ENCODE data around the gene PRM1. TPM values are rescaled to one million over a fixed set of nuclear protein-coding genes. Genes with fewer than 3 reads are reported as not detected.

The PRM1 gene
- total RNA-seq, 1 experiment from 2014 or later: not detected

DNA sequence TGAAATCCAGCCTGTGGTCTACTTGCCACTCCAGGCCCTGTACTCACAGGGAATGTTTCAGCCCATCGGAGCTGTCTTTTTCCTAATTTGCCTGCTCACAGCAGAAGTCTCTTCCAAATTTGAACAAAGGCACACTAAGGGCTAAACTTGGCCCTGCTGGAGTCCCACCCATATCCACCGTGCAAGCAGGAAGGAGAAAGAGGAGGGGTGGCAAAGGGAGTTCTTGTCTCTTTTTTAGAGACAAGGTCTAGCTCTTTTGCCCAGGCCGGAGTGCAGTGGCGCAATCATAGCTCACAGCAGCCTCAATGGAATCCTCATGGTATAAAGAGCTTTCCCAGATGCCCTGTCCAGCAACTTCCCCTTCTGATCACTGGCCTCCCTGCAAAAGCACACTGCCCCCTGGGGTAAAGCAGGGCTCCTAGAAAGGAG lies 2.7 kb upstream of the PRM1 start:
- ChIA-PET POLR2A (interaction anchor here (0.6 kb wide), 1 partner anchor 628 kb away, joined by 3 read pairs; no protein-coding TSS in a partner anchor), CTCF (no interaction called here)
- TF ChIP-seq TCF7L2 (IDR thresholded peaks at IDR 0.05; ENCODE audit: low read depth, low read length): no peak
- TF ChIP-seq, protein P1, sequence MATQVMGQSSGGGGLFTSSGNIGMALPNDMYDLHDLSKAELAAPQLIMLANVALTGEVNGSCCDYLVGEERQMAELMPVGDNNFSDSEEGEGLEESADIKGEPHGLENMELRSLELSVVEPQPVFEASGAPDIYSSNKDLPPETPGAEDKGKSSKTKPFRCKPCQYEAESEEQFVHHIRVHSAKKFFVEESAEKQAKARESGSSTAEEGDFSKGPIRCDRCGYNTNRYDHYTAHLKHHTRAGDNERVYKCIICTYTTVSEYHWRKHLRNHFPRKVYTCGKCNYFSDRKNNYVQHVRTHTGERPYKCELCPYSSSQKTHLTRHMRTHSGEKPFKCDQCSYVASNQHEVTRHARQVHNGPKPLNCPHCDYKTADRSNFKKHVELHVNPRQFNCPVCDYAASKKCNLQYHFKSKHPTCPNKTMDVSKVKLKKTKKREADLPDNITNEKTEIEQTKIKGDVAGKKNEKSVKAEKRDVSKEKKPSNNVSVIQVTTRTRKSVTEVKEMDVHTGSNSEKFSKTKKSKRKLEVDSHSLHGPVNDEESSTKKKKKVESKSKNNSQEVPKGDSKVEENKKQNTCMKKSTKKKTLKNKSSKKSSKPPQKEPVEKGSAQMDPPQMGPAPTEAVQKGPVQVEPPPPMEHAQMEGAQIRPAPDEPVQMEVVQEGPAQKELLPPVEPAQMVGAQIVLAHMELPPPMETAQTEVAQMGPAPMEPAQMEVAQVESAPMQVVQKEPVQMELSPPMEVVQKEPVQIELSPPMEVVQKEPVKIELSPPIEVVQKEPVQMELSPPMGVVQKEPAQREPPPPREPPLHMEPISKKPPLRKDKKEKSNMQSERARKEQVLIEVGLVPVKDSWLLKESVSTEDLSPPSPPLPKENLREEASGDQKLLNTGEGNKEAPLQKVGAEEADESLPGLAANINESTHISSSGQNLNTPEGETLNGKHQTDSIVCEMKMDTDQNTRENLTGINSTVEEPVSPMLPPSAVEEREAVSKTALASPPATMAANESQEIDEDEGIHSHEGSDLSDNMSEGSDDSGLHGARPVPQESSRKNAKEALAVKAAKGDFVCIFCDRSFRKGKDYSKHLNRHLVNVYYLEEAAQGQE (IDR thresholded peaks at IDR 0.05; ENCODE audit: insufficient read depth in 1 of 2, low read depth in 2 of 2, low read length in 1 of 2): 0 out of 4 replicates have a peak, but pooled peaks of 1 of the 2 experiments have one; percentile 16

DNA sequence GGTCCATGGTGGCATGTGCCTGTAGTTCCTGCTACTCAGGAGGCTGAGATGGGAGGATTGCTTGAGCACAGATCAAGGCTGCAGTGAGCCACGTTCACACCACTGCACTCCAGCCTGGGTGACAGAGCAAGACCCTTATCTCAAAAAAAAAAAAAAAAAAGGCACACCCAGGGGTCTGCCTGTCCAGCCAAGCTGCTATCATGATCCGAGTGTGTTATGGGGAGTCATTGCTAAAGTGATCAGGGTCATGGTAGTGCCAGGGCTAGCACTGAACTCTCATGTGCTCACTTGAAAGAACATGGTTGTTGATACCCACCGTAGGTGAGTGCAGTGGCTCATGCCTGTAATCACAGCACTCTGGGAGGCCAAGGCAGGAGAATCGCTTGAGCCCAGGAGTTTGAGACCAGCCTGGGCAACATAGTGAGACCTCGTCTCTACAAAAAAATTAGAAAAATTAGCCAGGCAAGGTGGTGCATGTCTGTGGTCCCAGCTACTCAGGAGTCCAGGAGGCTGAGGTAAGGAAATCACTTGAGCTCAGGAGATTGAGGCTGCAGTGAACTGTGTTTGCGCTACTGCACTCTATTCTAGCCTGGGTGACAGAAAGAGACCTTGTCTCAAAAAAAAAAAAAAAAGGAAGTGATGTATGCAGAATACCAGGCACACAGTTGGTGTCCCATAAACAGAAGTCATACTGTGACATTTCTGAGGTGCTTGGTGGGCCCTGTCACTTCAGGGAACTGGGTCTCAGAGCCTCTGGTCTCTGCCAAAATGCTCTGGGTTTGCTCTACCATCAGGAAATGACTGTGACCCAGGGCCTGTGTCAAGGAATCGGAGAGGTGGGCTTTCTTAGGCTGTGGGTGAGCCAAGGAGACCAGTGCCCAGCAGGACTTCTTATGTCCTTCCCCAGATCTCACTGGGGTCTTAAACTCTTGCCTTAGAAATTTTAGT lies 2.2 kb downstream of the PRM1 start:
- H3K4me3 ChIP-seq (ENCODE audit: low read depth in 2 of 2, low read length in 2 of 2): no peak overlapping the region
- POLR2A ChIA-PET: no interaction called here
- in situ Hi-C loops (cut with HindIII; ENCODE audit: low pct_unique_long_range_greater_than_20kb, low sequenced_read_pairs) (no loop called here), intact Hi-C loops (cut with micrococcal nuclease; ENCODE audit: unreplicated experiment) (no loop called here)
- no peaks in the 10 kb centered on the region for H3K36me3 ChIP-seq (ENCODE audit: control insufficient read depth, insufficient read depth, low read length)
- H3K4me1 ChIP-seq (ENCODE audit: control insufficient read depth, insufficient read depth, low read length): peaks cover 3% of the 10 kb centered on the region
- ATAC-seq (no peak), DNase-seq (ENCODE audit: low read depth, low spot score) (no peak)
- H3K27ac ChIP-seq (ENCODE audit: low read length): no peak overlapping the region
- CTCF ChIA-PET: no interaction called here
- H3K27me3 ChIP-seq (ENCODE audit: control insufficient read depth, insufficient read depth, low read length): no peaks in the 10 kb centered on the region
- no TSS peak for BruUV-seq (replicated peaks)
- TF ChIP-seq, protein P2, sequence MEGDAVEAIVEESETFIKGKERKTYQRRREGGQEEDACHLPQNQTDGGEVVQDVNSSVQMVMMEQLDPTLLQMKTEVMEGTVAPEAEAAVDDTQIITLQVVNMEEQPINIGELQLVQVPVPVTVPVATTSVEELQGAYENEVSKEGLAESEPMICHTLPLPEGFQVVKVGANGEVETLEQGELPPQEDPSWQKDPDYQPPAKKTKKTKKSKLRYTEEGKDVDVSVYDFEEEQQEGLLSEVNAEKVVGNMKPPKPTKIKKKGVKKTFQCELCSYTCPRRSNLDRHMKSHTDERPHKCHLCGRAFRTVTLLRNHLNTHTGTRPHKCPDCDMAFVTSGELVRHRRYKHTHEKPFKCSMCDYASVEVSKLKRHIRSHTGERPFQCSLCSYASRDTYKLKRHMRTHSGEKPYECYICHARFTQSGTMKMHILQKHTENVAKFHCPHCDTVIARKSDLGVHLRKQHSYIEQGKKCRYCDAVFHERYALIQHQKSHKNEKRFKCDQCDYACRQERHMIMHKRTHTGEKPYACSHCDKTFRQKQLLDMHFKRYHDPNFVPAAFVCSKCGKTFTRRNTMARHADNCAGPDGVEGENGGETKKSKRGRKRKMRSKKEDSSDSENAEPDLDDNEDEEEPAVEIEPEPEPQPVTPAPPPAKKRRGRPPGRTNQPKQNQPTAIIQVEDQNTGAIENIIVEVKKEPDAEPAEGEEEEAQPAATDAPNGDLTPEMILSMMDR (IDR thresholded peaks at IDR 0.05): no peak
- no peaks in the 10 kb centered on the region for H3K9me3 ChIP-seq (ENCODE audit: control insufficient read depth, insufficient read depth, low read depth, low read length)

More for the DNA sequence above, 2.7 kb upstream of the PRM1 start:
- no TSS peak for BruUV-seq (replicated peaks)
- ATAC-seq (no peak), DNase-seq (ENCODE audit: low read depth, low spot score) (no peak)
- in situ Hi-C loops (cut with HindIII; ENCODE audit: low pct_unique_long_range_greater_than_20kb, low sequenced_read_pairs): no loop called here
- H3K27ac ChIP-seq (ENCODE audit: low read length): no peak overlapping the region
- intact Hi-C loops (cut with micrococcal nuclease; ENCODE audit: unreplicated experiment): no loop called here
- no peak overlapping the region for H3K4me3 ChIP-seq (ENCODE audit: low read depth in 2 of 2, low read length in 2 of 2)
- no peaks in the 10 kb centered on the region for H3K9me3 ChIP-seq (ENCODE audit: control insufficient read depth, insufficient read depth, low read depth, low read length)
- H3K36me3 ChIP-seq (ENCODE audit: control insufficient read depth, insufficient read depth, low read length): no peaks in the 10 kb centered on the region
- no peaks in the 10 kb centered on the region for H3K27me3 ChIP-seq (ENCODE audit: control insufficient read depth, insufficient read depth, low read length)
- H3K4me1 ChIP-seq (ENCODE audit: control insufficient read depth, insufficient read depth, low read length): no peaks in the 10 kb centered on the region

DNA sequence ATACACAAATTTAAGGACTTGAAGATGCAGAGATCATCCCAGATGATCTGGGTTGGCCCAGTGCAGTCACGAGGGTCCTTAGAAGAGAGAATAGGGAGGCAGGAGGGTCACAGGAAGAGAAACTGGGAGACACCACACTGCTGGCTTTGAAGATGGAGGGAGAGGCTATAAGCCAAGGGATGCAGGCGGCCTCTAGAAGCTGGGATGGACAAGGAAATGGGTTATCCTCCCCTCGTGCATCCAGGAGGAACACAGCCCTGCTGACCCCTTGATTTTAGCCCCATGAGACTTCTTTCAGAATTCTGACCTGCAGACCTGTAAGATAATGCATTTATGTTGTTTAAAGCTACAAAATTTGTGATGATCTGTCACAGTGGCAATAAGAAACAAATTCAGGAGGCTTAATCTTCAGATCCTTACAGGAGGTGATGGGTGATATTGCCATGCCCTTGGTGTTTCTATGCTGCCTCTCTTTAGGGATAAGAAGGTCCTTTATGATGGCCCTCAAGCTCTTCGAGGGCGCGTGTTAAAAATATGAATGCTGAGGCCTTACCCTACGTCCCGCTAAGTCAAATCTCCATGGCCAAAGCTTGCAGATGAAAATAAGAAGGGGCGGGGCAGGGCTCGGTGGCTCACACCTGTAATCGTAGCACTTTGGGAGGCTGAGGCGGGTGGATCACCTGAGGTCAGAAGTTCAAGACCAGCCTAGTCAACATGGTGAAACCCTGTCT lies 3.4 kb downstream of the PRM1 start:
- in situ Hi-C loops (cut with HindIII; ENCODE audit: low pct_unique_long_range_greater_than_20kb, low sequenced_read_pairs) (no loop called here), intact Hi-C loops (cut with micrococcal nuclease; ENCODE audit: unreplicated experiment) (no loop called here)
- BruUV-seq (replicated peaks): no TSS peak
- POLR2A ChIA-PET: no interaction called here
- no peaks in the 10 kb centered on the region for H3K9me3 ChIP-seq (ENCODE audit: control insufficient read depth, insufficient read depth, low read depth, low read length)
- H3K4me1 ChIP-seq (ENCODE audit: control insufficient read depth, insufficient read depth, low read length): peaks cover 9% of the 10 kb centered on the region
- no peak overlapping the region for H3K4me3 ChIP-seq (ENCODE audit: low read depth in 2 of 2, low read length in 2 of 2)
- TF ChIP-seq POLR2AphosphoS5 (IDR thresholded peaks at IDR 0.05; ENCODE audit: low read depth, low read length) (no peak), TCF7L2 (IDR thresholded peaks at IDR 0.05; ENCODE audit: low read depth, low read length) (no peak), SIN3A (IDR thresholded peaks at IDR 0.05; ENCODE audit: borderline replicate concordance, insufficient read depth, low read depth, low read length) (no peak)
- TF ChIP-seq, protein P1 (IDR thresholded peaks at IDR 0.05; ENCODE audit: insufficient read depth in 1 of 2, low read depth in 2 of 2, low read length in 1 of 2): no peak
- no peaks in the 10 kb centered on the region for H3K36me3 ChIP-seq (ENCODE audit: control insufficient read depth, insufficient read depth, low read length)
- no peak overlapping the region for H3K27ac ChIP-seq (ENCODE audit: low read length)
- no peaks in the 10 kb centered on the region for H3K27me3 ChIP-seq (ENCODE audit: control insufficient read depth, insufficient read depth, low read length)
- CTCF ChIA-PET: no interaction called here
- DNase-seq (ENCODE audit: low read depth, low spot score): no peak
- no peak for ATAC-seq

All from Panc1 (cell line).